Suprapubic skin (tissue), 4 donors: Measurements from ENCODE around the gene JMJD4. TPM values are rescaled to one million over a fixed set of nuclear protein-coding genes. Genes with fewer than 3 reads are reported as not detected.

Source experiments
- DNase-seq, 2 donors: peaks; one replicate each; pipeline ENCODE4 v3.0.0-alpha.2; 2019; ENCODE audit warnings: low spot score in 2 of 2
- H3K27ac ChIP-seq: fragments of 200-600 bp; sonication (generic); one replicate; pipeline ENCODE4 v1.5.1; 2019
- H3K27me3 ChIP-seq: fragments of 200-600 bp; sonication (generic); one replicate; pipeline ENCODE4 v1.5.1; 2019
- H3K36me3 ChIP-seq: fragments of 200-600 bp; sonication (generic); one replicate; pipeline ENCODE4 v1.5.1; 2019
- H3K4me1 ChIP-seq: fragments of 200-600 bp; sonication (generic); one replicate; pipeline ENCODE4 v1.5.1; 2019
- H3K4me3 ChIP-seq: fragments of 200-600 bp; sonication (generic); one replicate; pipeline ENCODE4 v1.5.1; 2019; ENCODE audit warnings: mild to moderate bottlenecking
- H3K9me3 ChIP-seq: fragments of 200-600 bp; sonication (generic); one replicate; pipeline ENCODE4 v1.5.1; 2019
- CTCF ChIP-seq, 2 donors: fragments of 200-600 bp in 1 of 2; fragments of 450-650 bp in 1 of 2; sonication (generic) in 1 of 2; IDR thresholded peaks; one replicate each; pipeline ENCODE4 v1.5.1; 2016 to 2019; ENCODE audit warnings: antibody characterized with exemption in 2 of 2, mild to moderate bottlenecking in 1 of 2, moderate library complexity in 1 of 2
- EP300 ChIP-seq: sonication (generic); formaldehyde crosslinking; IDR thresholded peaks from one replicate; pipeline ENCODE4 v1.6.1; 2017; ENCODE audit warnings: antibody characterized with exemption
- POLR2A ChIP-seq, 2 donors: fragments of 450-650 bp; IDR thresholded peaks; one replicate each; pipeline ENCODE4 v1.6.1; 2017; ENCODE audit warnings: antibody characterized with exemption in 2 of 2, mild to moderate bottlenecking in 2 of 2, moderate library complexity in 2 of 2
- POLR2AphosphoS5 ChIP-seq, 3 donors: sonication (generic); formaldehyde crosslinking; IDR thresholded peaks; one replicate each; pipeline ENCODE4 v1.6.1; 2017; ENCODE audit warnings: antibody characterized with exemption in 3 of 3
- WGBS: methylation state at CpG from one replicate; pipeline ENCODE4 v1.1.5; 2018; 5-methylcytosine and 5-hydroxymethylcytosine counted together
- total RNA-seq, 4 donors: library from RNA; depleted of rRNA; stranded (reverse); fragments of >200 nt; gene quantifications; one replicate each; pipeline ENCODE4 v1.1.0, GENCODE V29; 2016

Gene JMJD4
- total RNA-seq, 4 donors from 2014 or later, result 9.9 to 24.2 (median 16.5) TPM

- DNase-seq, result peak in 1 of 2 donors; percentile 67
- H3K27me3 ChIP-seq, result no peaks in the 10 kb centered on the region
- H3K27ac ChIP-seq, result peak overlapping the region; percentile 84
- whole genome bisulfite sequencing, result 69% methylated on average over 13 of the region's 24 CpGs
- no peaks in the 10 kb centered on the region for H3K9me3 ChIP-seq
- H3K36me3 ChIP-seq, result peaks cover 23% of the 10 kb centered on the region
- TF ChIP-seq POLR2AphosphoS5 (IDR thresholded peaks at IDR 0.05), result no peak
- TF ChIP-seq EP300, result no peak
- TF ChIP-seq CTCF (IDR thresholded peaks at IDR 0.05), result no peak
- TF ChIP-seq POLR2A (IDR thresholded peaks at IDR 0.05), result no peak
- H3K4me3 ChIP-seq, result peak overlapping the region; percentile 82
- peaks cover 49% of the 10 kb centered on the region for H3K4me1 ChIP-seq
Measured at GRCh38 chr1:227733751-227734545, 1.2 kb downstream of the JMJD4 start.

GRCh38 chr1:227733309-227733705 lies 1.8 kb downstream of the JMJD4 start:
- Histone ChIP-seq H3K36me3 (peaks cover 23% of the 10 kb centered on the region), H3K9me3 (no peaks in the 10 kb centered on the region), H3K4me1 (peaks cover 56% of the 10 kb centered on the region), H3K4me3 (peak overlapping the region; percentile 82), H3K27me3 (no peaks in the 10 kb centered on the region), H3K27ac (peak overlapping the region; percentile 38)
- DNase-seq, result no peak
- TF ChIP-seq POLR2AphosphoS5 (IDR thresholded peaks at IDR 0.05) (no peak), POLR2A (IDR thresholded peaks at IDR 0.05) (no peak), CTCF (IDR thresholded peaks at IDR 0.05) (no peak)
- 84% methylated on average over 14 of the region's 15 CpGs for WGBS

- 90% methylated on average over 10 of the region's 18 CpGs for WGBS
- TF ChIP-seq POLR2A (IDR thresholded peaks at IDR 0.05) (no peak), CTCF (IDR thresholded peaks at IDR 0.05) (no peak), POLR2AphosphoS5 (IDR thresholded peaks at IDR 0.05) (no peak), EP300 (no peak)
- Histone ChIP-seq H3K36me3 (peaks cover 23% of the 10 kb centered on the region), H3K27me3 (no peaks in the 10 kb centered on the region), H3K4me1 (peaks cover 61% of the 10 kb centered on the region), H3K27ac (peak overlapping the region; percentile 38), H3K4me3 (no peak overlapping the region), H3K9me3 (no peaks in the 10 kb centered on the region)
- no peak for DNase-seq
Measured at GRCh38 chr1:227732586-227733308, 2.4 kb downstream of the JMJD4 start.

GRCh38 chr1:227731696-227732585 lies 3.2 kb downstream of the JMJD4 start:
- H3K4me1 ChIP-seq, result peaks cover 65% of the 10 kb centered on the region
- H3K9me3 ChIP-seq, result no peaks in the 10 kb centered on the region
- no peak for TF ChIP-seq CTCF (IDR thresholded peaks at IDR 0.05)
- no peak for TF ChIP-seq POLR2A (IDR thresholded peaks at IDR 0.05)
- no peak for TF ChIP-seq EP300
- no peak for TF ChIP-seq POLR2AphosphoS5 (IDR thresholded peaks at IDR 0.05)
- H3K36me3 ChIP-seq, result peaks cover 23% of the 10 kb centered on the region
- no peak overlapping the region for H3K4me3 ChIP-seq
- 98% methylated on average over 8 of the region's 19 CpGs for WGBS
- H3K27me3 ChIP-seq, result no peaks in the 10 kb centered on the region
- no peak for DNase-seq
- H3K27ac ChIP-seq, result no peak overlapping the region
